Neuron (in vitro differentiated cells): Measurements from ENCODE around the gene POLR2I.

Experiments
- H2AFZ ChIP-seq: one replicate; pipeline ENCODE4 v1.6.1; 2013; ENCODE audit warnings: low read depth, mild to moderate bottlenecking, inconsistent platforms, low read length, moderate library complexity
- H3K27me3 ChIP-seq: one replicate; pipeline ENCODE4 v1.6.1; 2013; ENCODE audit warnings: low read length; ENCODE audit not compliant: insufficient read depth
- H3K36me3 ChIP-seq: one replicate; pipeline ENCODE4 v1.6.1; 2013; ENCODE audit warnings: low read length; ENCODE audit not compliant: insufficient read depth
- H3K4me1 ChIP-seq: one replicate; pipeline ENCODE4 v1.6.1; 2013; ENCODE audit warnings: low read length; ENCODE audit not compliant: insufficient read depth
- H3K4me3 ChIP-seq: 2 replicates; pipeline ENCODE4 v1.5.1; 2013; ENCODE audit warnings: mild to moderate bottlenecking, low read length, moderate library complexity
- H3K9me3 ChIP-seq: one replicate; pipeline ENCODE4 v1.6.1; 2013; ENCODE audit warnings: low read length

POLR2I gene

GRCh38 chr19:36103040-36103626 is 11.5 kb downstream of the POLR2I start:
- Histone ChIP-seq H3K9me3 (no peaks in the 10 kb centered on the region), H3K36me3 (peaks cover 53% of the 10 kb centered on the region), H2AFZ (no peak overlapping the region), H3K4me3 (no peak overlapping the region), H3K27me3 (no peaks in the 10 kb centered on the region), H3K4me1 (no peaks in the 10 kb centered on the region)

DNA sequence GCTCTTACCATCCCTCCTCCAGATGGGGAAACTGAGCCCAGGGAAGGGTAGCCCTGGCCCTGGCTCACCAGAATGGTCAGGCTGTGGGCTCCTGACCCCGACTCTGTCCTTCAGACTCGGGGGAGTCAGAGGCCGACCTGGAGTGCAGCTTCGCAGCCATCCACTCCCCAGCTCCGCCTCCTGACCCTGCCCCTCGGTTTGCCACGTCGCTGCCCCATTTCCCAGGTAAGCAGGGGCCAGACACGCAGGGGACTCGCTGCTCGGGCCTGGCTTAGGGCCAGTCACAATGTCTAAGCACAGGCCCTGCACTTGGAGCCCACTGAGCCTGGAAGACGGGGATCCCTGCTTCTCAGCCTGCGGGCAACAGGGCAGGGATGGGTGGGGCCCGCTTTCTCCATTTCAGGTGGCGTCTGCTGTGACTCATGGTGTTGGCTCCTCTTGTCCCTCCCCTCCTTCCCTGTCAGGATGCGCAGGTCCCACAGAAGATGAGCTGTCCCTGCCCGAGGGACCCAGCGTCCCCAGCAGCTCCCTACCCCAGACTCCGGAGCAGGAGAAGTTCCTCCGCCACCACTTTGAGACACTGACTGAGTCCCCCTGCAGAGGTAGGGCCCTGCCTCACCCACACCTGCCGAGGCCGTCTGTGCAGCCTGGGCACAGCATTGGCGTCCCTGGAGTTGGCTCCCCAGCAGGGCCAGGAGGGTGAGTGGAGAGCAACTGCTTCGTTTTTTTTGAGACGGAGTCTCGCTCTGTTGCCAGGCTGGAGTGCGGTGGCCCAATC is 12.9 kb downstream of the POLR2I start:
- H3K36me3 ChIP-seq, result peaks cover 62% of the 10 kb centered on the region
- no peak overlapping the region for H2AFZ ChIP-seq
- H3K4me1 ChIP-seq, result peaks cover 2% of the 10 kb centered on the region
- H3K4me3 ChIP-seq, result no peak overlapping the region
- H3K9me3 ChIP-seq, result no peaks in the 10 kb centered on the region
- no peaks in the 10 kb centered on the region for H3K27me3 ChIP-seq

DNA sequence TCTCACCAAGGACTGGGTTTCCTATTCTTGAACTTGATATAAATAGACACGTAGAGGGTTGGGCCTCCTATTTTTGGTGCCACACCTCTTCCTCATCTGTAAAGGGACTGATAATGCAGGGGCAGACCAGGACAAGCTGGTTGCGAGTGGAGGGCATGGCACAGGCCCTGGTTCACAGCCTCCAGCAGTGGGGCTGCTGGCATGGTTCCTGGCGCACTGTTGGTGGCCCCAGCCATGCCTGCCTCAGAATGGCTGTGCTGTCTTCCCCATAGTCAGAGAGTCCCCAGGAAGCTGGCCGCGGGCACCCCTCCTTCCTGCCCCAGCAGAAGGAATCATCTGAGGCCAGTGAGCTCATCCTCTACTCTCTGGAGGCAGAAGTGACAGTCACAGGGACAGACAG is 14.2 kb downstream of the POLR2I start:
- peaks cover 2% of the 10 kb centered on the region for H3K4me1 ChIP-seq
- H3K4me3 ChIP-seq, result no peak overlapping the region
- no peak overlapping the region for H2AFZ ChIP-seq
- peaks cover 64% of the 10 kb centered on the region for H3K36me3 ChIP-seq
- no peaks in the 10 kb centered on the region for H3K9me3 ChIP-seq
- H3K27me3 ChIP-seq, result no peaks in the 10 kb centered on the region

DNA sequence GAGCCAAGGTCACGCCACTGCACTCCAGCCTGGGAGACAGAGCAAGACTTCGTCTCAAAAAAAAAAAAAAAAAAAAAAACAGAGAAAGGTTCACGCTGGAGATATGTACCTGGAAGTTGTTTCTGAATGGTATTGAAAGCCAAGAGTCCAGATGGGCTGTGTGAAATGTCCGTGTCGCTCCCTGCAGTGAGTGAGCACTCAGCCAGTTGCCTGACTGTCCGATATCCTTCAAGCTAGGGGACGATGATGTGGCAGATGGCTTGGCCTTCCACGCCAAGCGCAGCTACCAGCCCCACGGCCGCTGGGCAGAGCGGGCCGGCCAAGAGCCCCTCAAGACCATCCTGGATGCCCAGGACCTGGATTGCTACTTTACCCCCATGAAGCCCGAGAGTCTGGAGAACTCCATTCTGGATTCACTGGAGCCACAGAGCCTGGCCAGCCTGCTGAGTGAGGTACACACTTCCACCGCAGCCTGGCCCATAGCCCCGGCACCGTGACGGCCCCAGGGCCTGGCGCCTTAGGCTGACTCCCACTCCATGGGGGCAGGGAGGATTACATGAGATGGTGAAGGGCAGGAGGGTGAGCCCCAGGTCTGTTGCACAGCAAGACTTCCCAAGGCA is 15.4 kb downstream of the POLR2I start:
- H3K4me1 ChIP-seq, result peaks cover 2% of the 10 kb centered on the region
- no peak overlapping the region for H3K4me3 ChIP-seq
- H3K9me3 ChIP-seq, result no peaks in the 10 kb centered on the region
- H3K36me3 ChIP-seq, result peaks cover 60% of the 10 kb centered on the region
- H2AFZ ChIP-seq, result no peak overlapping the region
- H3K27me3 ChIP-seq, result no peaks in the 10 kb centered on the region

DNA sequence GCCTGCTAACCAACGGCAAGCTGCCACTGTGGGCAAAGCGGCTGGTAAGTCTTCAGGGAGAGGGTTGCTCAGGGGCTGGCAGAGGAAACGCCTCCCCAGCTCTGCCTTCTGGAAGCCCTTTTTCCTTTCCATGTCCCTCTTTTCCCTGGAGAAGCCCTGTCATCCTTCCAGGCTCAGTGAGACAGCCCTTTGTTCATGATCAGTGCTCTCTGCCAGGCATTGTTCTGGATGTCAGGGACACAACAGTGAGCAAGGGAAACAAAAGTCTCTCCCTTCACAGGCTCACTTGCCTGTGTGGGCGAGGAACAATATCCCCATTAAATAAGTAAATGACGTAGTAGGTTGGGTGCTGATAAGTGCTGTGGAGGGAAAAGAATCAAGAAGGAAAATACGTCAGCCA is 17.6 kb downstream of the POLR2I start:
- no peaks in the 10 kb centered on the region for H3K27me3 ChIP-seq
- no peaks in the 10 kb centered on the region for H3K9me3 ChIP-seq
- H2AFZ ChIP-seq, result no peak overlapping the region
- H3K4me1 ChIP-seq, result peaks cover 2% of the 10 kb centered on the region
- peaks cover 54% of the 10 kb centered on the region for H3K36me3 ChIP-seq
- no peak overlapping the region for H3K4me3 ChIP-seq

- H3K36me3 ChIP-seq, result peaks cover 53% of the 10 kb centered on the region
- no peak overlapping the region for H2AFZ ChIP-seq
- H3K4me3 ChIP-seq, result no peak overlapping the region
Observed at GRCh38 chr19:36093687-36094086, 21.0 kb downstream of the POLR2I start.

DNA sequence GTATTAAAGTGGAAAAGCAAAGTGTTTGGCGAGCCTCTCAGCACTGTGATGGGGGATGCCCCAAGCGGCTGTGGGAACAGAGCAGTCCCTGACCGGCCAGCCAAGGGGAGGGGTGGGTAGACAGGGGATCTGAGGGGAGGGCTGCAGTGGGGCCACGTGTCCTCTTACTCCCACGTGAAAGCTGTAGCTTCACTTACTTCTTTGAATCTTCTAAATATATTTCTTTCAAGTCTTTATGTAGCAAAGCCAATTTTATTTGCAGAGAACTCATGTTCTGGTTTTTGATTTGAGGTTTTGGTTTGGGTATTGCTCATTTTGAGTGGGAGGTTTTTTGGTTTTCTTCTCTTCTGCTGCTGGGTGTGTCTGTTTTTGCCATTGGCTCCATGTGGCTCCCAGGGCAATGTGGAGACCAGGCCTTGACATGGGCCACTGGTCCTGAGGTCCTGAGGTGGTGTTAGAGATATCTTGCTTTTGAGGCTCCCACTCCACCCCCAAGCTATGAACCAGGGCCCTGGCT is 21.5 kb downstream of the POLR2I start:
- H3K4me1 ChIP-seq, result peaks cover 2% of the 10 kb centered on the region
- H3K9me3 ChIP-seq, result no peaks in the 10 kb centered on the region
- H3K27me3 ChIP-seq, result no peaks in the 10 kb centered on the region
- no peak overlapping the region for H2AFZ ChIP-seq
- no peak overlapping the region for H3K4me3 ChIP-seq
- peaks cover 58% of the 10 kb centered on the region for H3K36me3 ChIP-seq

More at GRCh38 chr19:36093687-36094086, 21.0 kb downstream of the POLR2I start:
- no peaks in the 10 kb centered on the region for H3K9me3 ChIP-seq
- no peaks in the 10 kb centered on the region for H3K27me3 ChIP-seq
- H3K4me1 ChIP-seq, result peaks cover 2% of the 10 kb centered on the region

DNA sequence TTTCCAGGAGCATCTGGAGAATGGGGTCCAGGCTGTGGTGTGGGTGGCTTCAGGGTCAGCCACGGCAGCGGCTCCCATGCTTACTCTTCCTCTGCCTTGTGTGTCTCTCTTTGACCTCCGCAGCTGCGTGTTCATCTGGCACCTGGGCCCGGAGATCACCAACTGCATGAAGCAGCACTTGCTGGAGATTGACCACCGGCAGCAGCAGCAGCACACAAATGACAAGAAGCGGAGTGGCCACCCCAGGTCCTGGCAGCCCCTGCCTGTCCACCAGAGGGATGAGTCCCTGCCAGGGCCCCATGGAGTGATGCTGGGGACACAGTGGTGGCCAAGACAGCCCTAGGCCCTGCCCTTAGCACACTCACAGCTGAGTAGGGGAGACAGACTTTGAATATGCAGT is 22.1 kb downstream of the POLR2I start:
- Histone ChIP-seq H3K4me3 (no peak overlapping the region), H3K4me1 (peaks cover 2% of the 10 kb centered on the region), H3K36me3 (peaks cover 61% of the 10 kb centered on the region), H3K9me3 (no peaks in the 10 kb centered on the region), H2AFZ (no peak overlapping the region), H3K27me3 (no peaks in the 10 kb centered on the region)

GRCh38 chr19:36090910-36091695 is 23.6 kb downstream of the POLR2I start:
- no peaks in the 10 kb centered on the region for H3K4me1 ChIP-seq
- no peak overlapping the region for H2AFZ ChIP-seq
- H3K9me3 ChIP-seq, result no peaks in the 10 kb centered on the region
- H3K27me3 ChIP-seq, result no peaks in the 10 kb centered on the region
- peaks cover 60% of the 10 kb centered on the region for H3K36me3 ChIP-seq
- no peak overlapping the region for H3K4me3 ChIP-seq

GRCh38 chr19:36089847-36090246 is 24.8 kb downstream of the POLR2I start:
- Histone ChIP-seq H3K4me3 (no peak overlapping the region), H3K9me3 (no peaks in the 10 kb centered on the region), H3K36me3 (peaks cover 62% of the 10 kb centered on the region), H3K27me3 (no peaks in the 10 kb centered on the region), H3K4me1 (no peaks in the 10 kb centered on the region), H2AFZ (no peak overlapping the region)

- no peaks in the 10 kb centered on the region for H3K9me3 ChIP-seq
- no peak overlapping the region for H3K4me3 ChIP-seq
- H2AFZ ChIP-seq, result no peak overlapping the region
- no peaks in the 10 kb centered on the region for H3K4me1 ChIP-seq
- peaks cover 80% of the 10 kb centered on the region for H3K36me3 ChIP-seq
- H3K27me3 ChIP-seq, result no peaks in the 10 kb centered on the region
Observed at GRCh38 chr19:36086326-36086725, 28.3 kb downstream of the POLR2I start.

GRCh38 chr19:36084231-36085009 is 30.3 kb downstream of the POLR2I start:
- H3K36me3 ChIP-seq, result peaks cover 72% of the 10 kb centered on the region
- no peaks in the 10 kb centered on the region for H3K9me3 ChIP-seq
- H3K27me3 ChIP-seq, result no peaks in the 10 kb centered on the region

More at GRCh38 chr19:36084231-36085009, 30.3 kb downstream of the POLR2I start:
- Histone ChIP-seq H3K4me1 (no peaks in the 10 kb centered on the region), H3K4me3 (no peak overlapping the region), H2AFZ (no peak overlapping the region)
